Fibroblast of upper back skin (primary cell): ENCODE results near the gene MAGEB6B.
"Not testable (repeated sequence)": the region's sequence is repeated elsewhere in the genome, so short reads cannot be mapped to it uniquely, and the experiment has no call there.

ENCODE experiments used
- DNase-seq: peaks from one replicate; pipeline ENCODE4 v3.0.0-alpha.2; 2013

The MAGEB6B gene, protein sequence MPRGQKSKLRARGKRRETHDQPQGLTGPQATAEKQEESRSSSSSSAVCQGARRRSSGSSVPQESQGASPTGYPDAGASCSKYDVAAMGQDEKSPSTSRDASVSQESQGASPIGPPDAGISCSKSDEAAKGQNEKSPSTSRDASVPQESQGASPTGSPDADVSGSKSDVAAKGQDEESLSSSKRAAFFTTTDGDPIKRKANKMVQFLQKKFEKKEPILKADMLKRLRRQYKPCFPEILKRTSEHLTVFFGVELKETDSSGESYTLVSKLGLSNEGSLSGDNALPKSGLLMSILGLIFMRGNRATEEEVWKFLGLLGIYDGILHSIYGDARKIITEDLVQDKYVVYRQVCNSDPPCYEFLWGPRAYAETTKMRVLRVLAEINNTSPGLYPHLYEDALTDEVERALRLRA

DNA sequence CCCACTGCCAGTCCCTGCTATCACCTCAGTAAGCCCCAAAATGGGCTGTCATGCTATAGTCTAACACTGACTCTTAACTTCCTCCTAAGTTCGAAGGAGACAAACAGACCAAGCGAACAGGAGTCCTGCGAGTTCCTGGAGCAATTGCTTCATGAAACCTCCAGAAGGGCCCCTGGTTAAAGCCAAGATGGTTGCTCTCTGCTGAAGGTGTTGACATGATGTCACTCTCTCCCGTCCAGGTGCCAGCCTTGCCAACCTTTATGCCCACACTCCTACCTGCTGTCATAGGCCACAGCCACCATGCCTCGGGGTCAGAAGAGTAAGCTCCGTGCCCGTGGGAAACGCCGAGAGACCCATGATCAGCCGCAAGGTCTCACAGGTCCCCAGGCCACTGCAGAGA, at the start of gene MAGEB6B:
Gene MAGEB6B, plus strand, starts transcription at position 301 of the 400 bp plus-strand sequence. Its CDS starts 0 bp downstream, at position 301.
- no peak for DNase-seq

DNA sequence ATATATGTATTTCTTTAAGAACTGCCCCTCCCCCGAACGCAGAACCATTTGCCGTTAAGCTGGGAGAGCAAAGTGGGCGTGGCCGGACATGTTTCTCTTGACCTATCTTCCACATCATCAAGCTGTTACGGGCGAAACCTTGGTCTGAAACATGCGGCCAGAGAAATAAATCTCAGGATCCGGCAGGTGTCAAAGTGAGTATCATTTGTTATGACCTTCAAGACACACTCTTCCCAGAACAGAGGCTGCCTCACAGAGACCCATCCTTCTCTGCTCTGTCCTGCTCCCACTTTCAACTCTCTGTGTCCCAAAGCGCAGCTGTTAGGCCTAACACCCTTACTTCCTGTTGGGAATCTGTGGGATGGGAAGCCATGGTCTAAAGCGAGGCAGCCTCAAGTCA, 22.1 kb upstream of the MAGEB6B start, which contains the start of gene MAGEB18:
Gene MAGEB18, plus strand, starts transcription at position 70 of the 400 bp plus-strand sequence. CDS start 643 bp downstream, outside the sequence.
- no peak for DNase-seq

DNA sequence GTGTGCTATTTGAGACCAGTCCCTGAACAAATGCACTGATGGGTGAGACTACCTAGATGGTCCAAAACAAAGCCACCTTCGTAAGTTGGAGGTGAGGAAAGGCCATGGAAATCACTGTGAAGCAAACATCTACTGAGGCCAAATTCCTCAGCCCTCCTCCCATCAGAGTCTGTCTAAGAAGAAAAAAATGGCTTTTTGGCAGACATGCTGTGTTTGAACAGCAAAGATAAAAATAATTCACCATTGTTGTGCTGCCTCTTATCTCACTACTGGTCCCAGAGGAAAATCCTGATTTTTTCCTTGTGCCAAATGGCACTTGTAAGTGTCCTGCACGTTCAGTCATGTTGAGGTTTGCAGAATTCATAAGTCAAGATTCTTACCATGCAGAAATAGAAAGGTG, 14.4 kb upstream of the MAGEB6B start:
- DNase-seq, result no peak

DNA sequence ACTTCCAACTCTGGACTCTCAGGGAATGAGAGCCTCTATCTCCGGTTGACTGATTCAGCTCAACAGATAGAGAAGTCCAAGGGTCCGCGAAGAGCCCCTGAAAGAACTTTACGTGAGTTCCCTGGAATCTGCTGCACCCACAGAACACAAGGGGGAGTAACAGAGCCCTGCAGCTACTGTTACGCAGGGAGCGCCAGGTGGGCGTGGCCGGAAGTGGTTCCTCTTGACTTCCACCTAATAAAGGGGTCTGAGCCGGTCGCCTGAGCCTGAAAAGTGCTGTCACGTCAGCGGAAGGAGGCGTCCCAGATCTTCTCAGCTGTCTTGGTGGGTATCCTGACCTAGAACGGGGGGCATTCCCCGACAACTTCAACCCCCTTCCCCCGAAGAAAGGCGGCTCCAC, 31.8 kb downstream of the MAGEB6B start, which contains the start of gene MAGEB6:
Gene MAGEB6, plus strand, starts transcription at position 237 of the 400 bp plus-strand sequence. CDS start 1,407 bp downstream, outside the sequence.
- DNase-seq, result no peak

DNA sequence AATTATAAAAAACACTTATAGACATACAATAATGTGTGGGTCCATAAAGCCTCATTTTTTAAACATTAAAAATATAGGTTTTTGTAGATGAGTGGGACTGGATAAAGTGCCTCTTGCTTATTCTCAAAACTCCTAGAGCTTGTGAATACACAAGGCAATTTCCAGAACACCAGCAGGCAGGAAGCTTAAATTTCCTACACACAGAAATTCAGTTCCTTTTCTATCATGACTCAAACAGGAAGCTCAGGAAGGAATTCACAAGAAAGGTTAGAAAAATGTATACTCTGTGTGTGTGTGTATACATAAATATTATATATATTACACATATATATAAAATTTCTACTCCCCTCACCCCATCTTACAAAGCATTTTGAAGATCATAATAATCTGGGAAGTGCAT, 43.2 kb downstream of the MAGEB6B start:
- no peak for DNase-seq

DNA sequence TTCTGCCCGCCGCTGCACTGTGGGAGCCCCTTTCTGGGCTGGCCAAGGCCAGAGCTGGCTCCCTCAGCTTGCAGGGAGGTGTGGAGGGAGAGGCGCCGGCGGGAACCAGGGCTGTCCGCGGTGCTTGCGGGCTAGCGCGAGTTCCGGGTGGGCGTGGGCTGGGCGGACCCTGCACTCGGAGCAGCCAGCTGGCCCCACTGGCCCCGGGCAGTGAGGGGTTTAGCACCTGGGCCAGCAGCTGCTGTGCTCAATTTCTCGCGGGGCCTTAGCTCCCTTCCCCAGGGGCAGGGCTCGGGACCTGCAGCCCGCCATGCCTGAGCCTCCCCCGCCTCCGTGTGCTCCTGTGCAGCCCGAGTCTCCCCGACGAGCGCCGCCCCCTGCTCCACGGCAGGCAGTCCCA, 44.3 kb downstream of the MAGEB6B start:
- not testable (repeated sequence) for DNase-seq

DNA sequence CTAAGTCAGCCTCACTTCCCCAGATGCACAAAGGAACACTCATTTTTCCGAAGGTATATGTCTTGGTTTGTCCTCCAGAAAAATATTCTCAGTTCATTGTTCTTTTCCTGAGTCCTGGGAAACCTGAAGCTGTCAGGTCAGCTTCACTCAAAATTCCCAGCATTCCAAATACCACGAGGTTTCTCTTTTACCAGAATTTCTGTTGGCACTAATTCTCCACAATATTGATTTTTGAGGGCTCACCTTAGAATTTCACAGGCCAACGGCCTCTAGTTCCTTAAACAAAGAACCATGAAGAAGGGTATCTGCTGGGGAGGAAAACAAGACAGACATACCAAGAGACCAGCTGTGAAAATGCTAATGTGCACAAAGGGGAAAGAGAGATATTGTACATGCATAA, 47.6 kb downstream of the MAGEB6B start:
- DNase-seq, result no peak
